Measurements from ENCODE around the gene UBIAD1.

DNA sequence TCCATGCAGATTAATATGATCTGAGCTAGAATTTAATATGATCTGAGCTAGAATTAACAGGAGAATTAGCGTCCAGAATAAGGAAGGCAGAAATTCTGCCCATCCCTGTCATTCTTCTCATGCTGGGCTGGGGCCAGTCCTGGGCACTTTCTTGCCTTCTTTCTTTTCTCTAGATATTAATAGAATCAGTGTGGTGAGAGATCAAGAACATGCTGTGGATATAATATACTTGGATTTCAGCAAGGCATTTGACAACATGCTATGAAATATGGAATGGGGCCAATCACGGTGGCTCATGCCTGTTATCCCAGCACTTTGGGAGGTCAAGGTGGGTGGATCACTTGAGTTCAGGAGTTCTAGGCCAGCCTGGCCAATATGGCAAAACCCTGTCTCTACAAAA lies 18.1 kb downstream of the UBIAD1 start:
- no peak for TF ChIP-seq EP300 (IDR thresholded peaks at IDR 0.05)
- TF ChIP-seq, protein P1, sequence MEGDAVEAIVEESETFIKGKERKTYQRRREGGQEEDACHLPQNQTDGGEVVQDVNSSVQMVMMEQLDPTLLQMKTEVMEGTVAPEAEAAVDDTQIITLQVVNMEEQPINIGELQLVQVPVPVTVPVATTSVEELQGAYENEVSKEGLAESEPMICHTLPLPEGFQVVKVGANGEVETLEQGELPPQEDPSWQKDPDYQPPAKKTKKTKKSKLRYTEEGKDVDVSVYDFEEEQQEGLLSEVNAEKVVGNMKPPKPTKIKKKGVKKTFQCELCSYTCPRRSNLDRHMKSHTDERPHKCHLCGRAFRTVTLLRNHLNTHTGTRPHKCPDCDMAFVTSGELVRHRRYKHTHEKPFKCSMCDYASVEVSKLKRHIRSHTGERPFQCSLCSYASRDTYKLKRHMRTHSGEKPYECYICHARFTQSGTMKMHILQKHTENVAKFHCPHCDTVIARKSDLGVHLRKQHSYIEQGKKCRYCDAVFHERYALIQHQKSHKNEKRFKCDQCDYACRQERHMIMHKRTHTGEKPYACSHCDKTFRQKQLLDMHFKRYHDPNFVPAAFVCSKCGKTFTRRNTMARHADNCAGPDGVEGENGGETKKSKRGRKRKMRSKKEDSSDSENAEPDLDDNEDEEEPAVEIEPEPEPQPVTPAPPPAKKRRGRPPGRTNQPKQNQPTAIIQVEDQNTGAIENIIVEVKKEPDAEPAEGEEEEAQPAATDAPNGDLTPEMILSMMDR (IDR thresholded peaks at IDR 0.05): no peak
